ENCODE data around the gene SOS1.
A peak's percentile ranks its signal among the peaks of the same experiment; 100 is the strongest.
"Not testable (repeated sequence)": the region's sequence is repeated elsewhere in the genome, so short reads cannot be mapped to it uniquely, and the experiment has no call there.

SOS1 gene

DNA sequence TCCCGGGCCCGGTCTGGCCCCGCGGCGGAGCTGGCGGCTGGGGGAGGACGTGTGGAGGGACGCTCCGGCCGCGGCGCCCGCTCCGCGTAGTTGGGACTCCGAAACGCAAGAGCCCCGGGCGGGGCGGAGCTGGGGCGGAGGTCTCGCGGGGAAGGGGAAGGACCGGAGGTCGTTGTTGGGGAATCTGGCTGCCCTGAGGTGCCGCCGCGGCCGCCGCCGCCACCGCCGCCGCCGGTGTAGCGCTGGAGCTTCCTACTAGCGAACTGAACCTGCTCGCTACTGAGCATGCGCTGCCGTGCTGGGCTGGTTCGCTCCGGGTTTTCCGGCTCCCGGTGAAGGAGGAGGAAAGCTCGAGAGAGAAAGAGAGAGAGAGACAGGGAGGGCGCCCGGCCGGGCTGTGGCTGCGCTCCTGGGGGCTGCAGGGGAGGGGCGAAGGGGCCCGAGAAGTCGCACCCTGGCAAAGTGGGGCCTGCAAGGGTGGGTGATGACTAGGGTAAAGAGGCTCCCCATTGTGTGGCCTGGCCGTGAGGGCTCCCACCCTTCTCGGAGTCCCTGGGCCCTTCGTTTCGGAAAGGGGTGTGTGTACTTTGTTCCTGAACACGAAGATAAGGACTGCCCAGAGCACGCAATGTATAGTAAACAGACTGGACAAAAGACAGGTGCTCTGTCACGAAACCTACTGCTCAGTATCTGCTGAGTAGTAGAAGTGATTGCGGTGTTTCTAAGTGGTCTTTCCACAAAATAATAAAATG is at the start of gene SOS1:
SOS1 (minus strand) TSS at position 281 of the 752 bp plus-strand sequence. CDS start 629 bp downstream, outside the sequence.
- DNase-seq = peak; percentile 94 to 96

DNA sequence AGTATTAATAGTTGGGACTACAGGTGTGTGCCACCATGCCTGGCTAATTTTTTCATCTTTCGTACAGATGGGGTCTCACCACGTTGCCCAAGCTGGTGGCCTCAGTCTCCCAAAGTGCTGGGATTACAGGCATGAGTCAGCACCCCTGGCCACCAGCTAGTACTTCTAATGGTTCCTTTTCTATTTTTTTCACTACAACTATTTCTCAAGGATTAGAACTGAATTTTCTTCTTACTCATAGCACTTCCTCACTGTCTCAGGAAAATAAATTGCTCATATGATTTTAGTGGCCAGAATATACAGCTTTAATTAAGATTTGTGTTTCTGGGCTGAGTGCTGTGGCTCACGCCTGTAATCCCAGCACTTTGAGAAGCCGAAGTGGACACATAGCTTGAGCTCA is 43.2 kb upstream of the SOS1 start:
- DNase-seq = no peak
- TF ChIP-seq POLR2A (IDR thresholded peaks at IDR 0.05; ENCODE audit: low read length) (no peak), GATA1 (IDR thresholded peaks at IDR 0.05; ENCODE audit: low read depth, low read length) (no peak)

More for the DNA sequence above, at the start of gene SOS1:
- TF ChIP-seq GATA1 (IDR thresholded peaks at IDR 0.05; ENCODE audit: low read depth, low read length) = no peak
- peak; percentile 94 for TF ChIP-seq POLR2A (IDR thresholded peaks at IDR 0.05; ENCODE audit: low read length)

- TF ChIP-seq POLR2A (IDR thresholded peaks at IDR 0.05; ENCODE audit: low read length) = no peak
- TF ChIP-seq GATA1 (IDR thresholded peaks at IDR 0.05; ENCODE audit: low read depth, low read length) = no peak
- no peak for DNase-seq
These were observed 40.1 kb upstream of the SOS1 start for GRCh38 chr2:39160982-39161381.

DNA sequence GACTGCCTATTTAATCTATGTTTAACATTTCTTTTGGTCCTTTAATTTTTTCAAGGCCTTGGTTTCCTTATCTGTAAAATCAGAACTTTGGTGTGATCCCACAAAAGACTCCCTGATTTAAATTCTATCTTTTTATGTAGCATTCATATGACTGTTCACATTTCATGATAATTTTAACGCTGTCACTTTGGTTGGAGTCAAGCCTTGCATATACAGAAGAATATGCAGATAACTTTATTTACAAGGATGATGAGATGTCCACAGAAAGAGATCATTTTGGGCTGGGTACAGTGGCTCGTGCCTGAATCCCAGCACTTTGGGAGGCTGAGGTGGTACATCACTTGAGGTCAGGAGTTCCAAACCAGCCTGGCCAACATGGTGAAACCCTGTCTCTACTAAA is 38.4 kb upstream of the SOS1 start:
- DNase-seq = no peak
- no peak for TF ChIP-seq GATA1 (IDR thresholded peaks at IDR 0.05; ENCODE audit: low read depth, low read length)
- no peak for TF ChIP-seq POLR2A (IDR thresholded peaks at IDR 0.05; ENCODE audit: low read length)

GRCh38 chr2:39158351-39158750 is 37.5 kb upstream of the SOS1 start:
- DNase-seq = no peak
- no peak for TF ChIP-seq POLR2A (IDR thresholded peaks at IDR 0.05; ENCODE audit: low read length)

- TF ChIP-seq POLR2A (IDR thresholded peaks at IDR 0.05; ENCODE audit: low read length) (no peak), GATA1 (IDR thresholded peaks at IDR 0.05; ENCODE audit: low read depth, low read length) (no peak)
- no peak for DNase-seq
These were observed 36.0 kb upstream of the SOS1 start for GRCh38 chr2:39156846-39157245.

GRCh38 chr2:39156107-39156506 is 35.3 kb upstream of the SOS1 start:
- DNase-seq = no peak
- TF ChIP-seq POLR2A (IDR thresholded peaks at IDR 0.05; ENCODE audit: low read length) (no peak), GATA1 (IDR thresholded peaks at IDR 0.05; ENCODE audit: low read depth, low read length) (no peak)

DNA sequence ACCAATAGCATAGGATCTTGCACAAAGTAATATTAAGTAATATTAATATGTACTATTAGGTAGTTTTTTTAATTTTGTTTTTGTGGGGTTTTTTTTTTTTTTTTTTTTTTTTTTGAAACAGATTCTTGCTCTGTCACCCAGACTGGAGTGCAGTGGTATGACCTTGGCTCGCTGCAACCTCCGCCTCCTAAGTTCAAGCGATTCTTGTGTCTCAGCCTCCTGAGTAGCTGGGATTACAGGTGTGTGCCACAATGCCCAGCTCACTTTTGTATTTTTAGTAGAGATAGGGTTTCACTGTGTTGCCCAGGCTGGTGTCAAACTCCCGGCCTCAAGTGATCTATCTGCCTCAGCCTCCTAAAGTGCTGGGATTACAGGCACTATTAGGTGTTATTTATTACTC is 34.7 kb upstream of the SOS1 start:
- DNase-seq = not testable (repeated sequence)

GRCh38 chr2:39154944-39155343 is 34.1 kb upstream of the SOS1 start:
- no peak for DNase-seq
- TF ChIP-seq GATA1 (IDR thresholded peaks at IDR 0.05; ENCODE audit: low read depth, low read length) (no peak), POLR2A (IDR thresholded peaks at IDR 0.05; ENCODE audit: low read length) (no peak)

GRCh38 chr2:39153312-39153711 is 32.5 kb upstream of the SOS1 start:
- DNase-seq = no peak
- TF ChIP-seq GATA1 (IDR thresholded peaks at IDR 0.05; ENCODE audit: low read depth, low read length) (no peak), POLR2A (IDR thresholded peaks at IDR 0.05; ENCODE audit: low read length) (no peak)

GRCh38 chr2:39152504-39152903 is 31.7 kb upstream of the SOS1 start:
- peak in 1 of 2 experiments; percentile 22 for DNase-seq
- TF ChIP-seq POLR2A (IDR thresholded peaks at IDR 0.05; ENCODE audit: low read length) = no peak
- no peak for TF ChIP-seq GATA1 (IDR thresholded peaks at IDR 0.05; ENCODE audit: low read depth, low read length)

DNA sequence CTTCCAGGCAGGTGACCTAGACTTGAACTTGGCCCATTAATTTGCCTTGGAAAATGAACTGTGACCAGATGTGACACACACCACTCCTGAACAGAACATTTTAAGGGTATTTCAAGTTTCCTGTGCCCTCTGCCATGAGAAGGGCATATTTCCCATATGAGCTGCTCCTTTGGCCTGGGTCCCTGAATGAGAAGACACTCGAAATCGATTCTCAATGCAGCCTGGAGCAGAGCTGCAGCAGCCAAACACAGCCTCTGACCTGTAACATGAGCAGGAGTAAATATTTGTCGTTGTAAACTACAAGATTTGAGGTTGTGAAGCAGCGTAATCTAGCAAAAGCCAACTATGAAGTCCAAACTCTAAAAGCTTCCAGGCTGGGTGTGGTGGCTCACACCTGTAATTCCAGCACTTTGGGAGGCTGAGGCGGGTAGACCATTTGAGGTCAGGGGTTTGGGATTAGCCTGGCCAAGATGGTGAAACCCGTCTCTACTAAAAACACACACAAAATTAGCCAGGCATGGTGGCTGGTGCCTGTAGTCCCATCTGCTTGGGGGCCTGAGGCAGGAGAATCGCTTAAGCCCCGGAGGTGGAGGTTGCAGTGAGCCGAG is 30.1 kb upstream of the SOS1 start:
- TF ChIP-seq POLR2A (IDR thresholded peaks at IDR 0.05; ENCODE audit: low read length) = no peak
- no peak for TF ChIP-seq GATA1 (IDR thresholded peaks at IDR 0.05; ENCODE audit: low read depth, low read length)
- no peak for DNase-seq

DNA sequence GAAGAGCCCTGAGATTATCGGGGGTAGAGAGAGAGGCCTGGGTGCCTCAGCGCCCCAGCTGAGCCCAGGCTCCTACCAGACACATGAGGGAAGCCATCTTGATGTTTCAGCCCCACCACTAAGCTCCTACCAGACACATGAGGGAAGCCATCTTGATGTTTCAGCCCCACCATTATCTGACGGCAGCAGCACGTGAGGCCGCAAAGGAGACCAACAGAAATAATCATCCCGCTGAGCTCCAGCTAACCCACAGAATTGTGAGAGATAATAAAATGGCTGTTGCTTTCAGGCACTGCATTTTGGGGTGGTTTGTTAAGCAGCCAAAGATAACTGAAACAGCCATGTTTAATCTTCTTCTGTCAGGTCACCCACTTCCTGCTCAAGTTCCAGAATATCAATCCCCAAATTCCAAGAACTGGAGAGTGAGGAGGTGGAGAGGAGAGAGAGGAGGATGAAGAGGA is 29.3 kb upstream of the SOS1 start:
- DNase-seq = peak; percentile 63 to 84
- no peak for TF ChIP-seq GATA1 (IDR thresholded peaks at IDR 0.05; ENCODE audit: low read depth, low read length)
- no peak for TF ChIP-seq POLR2A (IDR thresholded peaks at IDR 0.05; ENCODE audit: low read length)

GRCh38 chr2:39146630-39147029 is 25.8 kb upstream of the SOS1 start:
- TF ChIP-seq GATA1 (IDR thresholded peaks at IDR 0.05; ENCODE audit: low read depth, low read length) = no peak
- TF ChIP-seq POLR2A (IDR thresholded peaks at IDR 0.05; ENCODE audit: low read length) = no peak
- DNase-seq = no peak

- DNase-seq = no peak
- TF ChIP-seq GATA1 (IDR thresholded peaks at IDR 0.05; ENCODE audit: low read depth, low read length) (no peak), POLR2A (IDR thresholded peaks at IDR 0.05; ENCODE audit: low read length) (no peak)
These were observed 25.1 kb upstream of the SOS1 start for GRCh38 chr2:39145906-39146421.
